SU-DHL-6 (cell line): Measurements from ENCODE around the gene HHATL.

Experiments
- CTCF ChIP-seq: fragments of 200-600 bp; sonication (generic); IDR thresholded peaks from one replicate; pipeline ENCODE4 v1.5.1; 2017; ENCODE audit warnings: antibody characterized with exemption, mild to moderate bottlenecking, low read length, moderate library complexity; ENCODE audit not compliant: insufficient read depth, poor library complexity, severe bottlenecking
- EZH2phosphoT487 ChIP-seq: fragments of 200-600 bp; sonication (generic), shearing (Covaris generic); conservative IDR thresholded peaks from 2 replicates; pipeline ENCODE4 v1.6.1; 2018; ENCODE audit warnings: mild to moderate bottlenecking, antibody characterized with exemption, low read length, moderate library complexity, mixed read lengths

GRCh38 chr3:42732196-42732828 lies 29.7 kb upstream of the HHATL start:
- no peak for TF ChIP-seq CTCF
- TF ChIP-seq EZH2phosphoT487, result no peak
